Erythroblast (primary cell): ENCODE data around the gene PRELP.

Source experiments
- GATA1 ChIP-seq: IDR thresholded peaks from 2 replicates; pipeline ENCODE4 v1.6.1; 2011; ENCODE audit warnings: low read depth, mild to moderate bottlenecking, control low read depth, low read length, moderate library complexity
- POLR2A ChIP-seq: IDR thresholded peaks from 2 replicates; pipeline ENCODE4 v1.6.1; 2011; ENCODE audit warnings: mild to moderate bottlenecking, low read length

DNA sequence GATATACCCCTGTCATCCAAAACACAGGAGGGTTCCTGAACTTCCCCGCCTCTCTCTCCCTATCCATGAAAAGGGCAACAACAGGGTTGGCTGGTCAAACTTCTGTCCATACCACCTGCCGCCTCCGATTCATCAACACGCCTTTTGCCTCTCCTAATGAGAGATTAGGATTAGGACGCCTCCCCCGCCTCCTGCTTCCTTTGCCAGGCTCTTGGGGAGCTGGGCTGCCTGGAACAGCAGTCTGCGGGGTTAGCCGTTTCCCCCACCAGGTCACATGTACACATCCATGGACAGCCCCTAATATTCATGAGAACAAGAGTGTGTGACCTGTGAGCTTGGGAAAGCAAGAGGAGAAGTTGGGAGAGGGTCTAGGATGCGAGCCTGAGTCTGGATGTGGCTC, 16.1 kb downstream of the PRELP start:
- TF ChIP-seq POLR2A: no peak
- TF ChIP-seq GATA1: no peak
